GM12878 (cell line): ENCODE results near the gene SLC16A6. TPM values are rescaled to one million over a fixed set of nuclear protein-coding genes. Genes with fewer than 3 reads are reported as not detected.

ENCODE experiments used
- ATAC-seq: fragments of 200-7000 bp; cut with Tn5 transposase; 3 replicates; pipeline ENCODE4 v1.9.1; 2020; ENCODE audit warnings: mild to moderate bottlenecking, moderate library complexity
- BruUV-seq: library from RNA; stranded (reverse); fragments of 400-500 nt; replicated peaks from 2 replicates; lab custom pipeline; 2021; lab: Mats Ljungman, UMichigan
- CTCF ChIA-PET: fragments of 300-600 bp; sonication (Branson Sonifier 250); formaldehyde crosslinking; extraction: SDS; loops from one replicate; lab custom pipeline; 2021; ENCODE audit warnings: inconsistent platforms; lab: Yijun Ruan, JAX
- POLR2A ChIA-PET: fragments of 350-600 bp; formaldehyde crosslinking; extraction: SDS; loops from one replicate; lab custom pipeline; 2021; ENCODE audit warnings: inconsistent platforms; lab: Charles Lee
- RAD21 ChIA-PET: fragments of 300-600 bp; sonication (Branson Sonifier 250); formaldehyde crosslinking; loops from one replicate; lab custom pipeline; 2023; ENCODE audit warnings: antibody characterized with exemption; ENCODE audit not compliant: unreplicated experiment; lab: Charles Lee
- SMC1A ChIA-PET: fragments of 300-600 bp; sonication (Branson Sonifier 250); formaldehyde crosslinking; loops from one replicate; lab custom pipeline; 2023; ENCODE audit not compliant: unreplicated experiment, uncharacterized antibody; lab: Charles Lee
- DNase-seq: peaks from one replicate; pipeline ENCODE4 v3.0.0-alpha.2; 2011; ENCODE audit warnings: low read depth, low spot score
- FAIRE-seq: peaks from 3 replicates; lab custom pipeline; 2011; peaks lifted over from hg19 to GRCh38; lab: Jason Lieb, UNC
- H2AFZ ChIP-seq: 2 replicates; pipeline ENCODE4 v1.6.0; 2011; ENCODE audit warnings: low read depth, low read length, control low read depth; ENCODE audit not compliant: control insufficient read depth
- H3K27ac ChIP-seq: 2 replicates; pipeline ENCODE4 v1.5.1; 2011; ENCODE audit warnings: control low read depth; ENCODE audit not compliant: control insufficient read depth, insufficient read depth
- H3K27me3 ChIP-seq, 2 experiments: replicated peaks in 1 of 2; 2 replicates each; pipeline versions ENCODE4 v1.6.0 to v1.6.1; 2011; ENCODE audit warnings: low read length in 1 of 2; ENCODE audit not compliant: control insufficient read depth in 2 of 2, insufficient read depth in 2 of 2
- H3K36me3 ChIP-seq, 2 experiments: 2 replicates each; pipeline ENCODE4 v1.5.1; 2011; ENCODE audit warnings: low read length in 1 of 2; ENCODE audit not compliant: control insufficient read depth in 2 of 2, insufficient read depth in 2 of 2
- H3K4me1 ChIP-seq: 2 replicates; pipeline ENCODE4 v1.6.1; 2011; ENCODE audit warnings: mild to moderate bottlenecking, low read length, moderate library complexity, mixed read lengths; ENCODE audit not compliant: control insufficient read depth, insufficient read depth
- H3K4me2 ChIP-seq: 2 replicates; pipeline ENCODE4 v1.6.0; 2011; ENCODE audit warnings: control low read depth; ENCODE audit not compliant: control insufficient read depth, insufficient read depth
- H3K4me3 ChIP-seq: fragments of 200-600 bp; sonication (generic); 2 replicates; pipeline ENCODE4 v1.5.1; 2016
- H3K79me2 ChIP-seq: 2 replicates; pipeline ENCODE4 v1.6.0; 2011; ENCODE audit warnings: low read length; ENCODE audit not compliant: control insufficient read depth, insufficient read depth
- H3K9ac ChIP-seq: 2 replicates; pipeline ENCODE4 v1.8.0; 2011; ENCODE audit warnings: low read length, control low read depth, mixed read lengths; ENCODE audit not compliant: control insufficient read depth, insufficient read depth
- H3K9me3 ChIP-seq: replicated peaks from 3 replicates; pipeline ENCODE4 v1.5.1; 2011; ENCODE audit warnings: mild to moderate bottlenecking, low read length; ENCODE audit not compliant: control insufficient read depth, insufficient read depth
- H4K20me1 ChIP-seq: 2 replicates; pipeline ENCODE4 v1.6.0; 2011; ENCODE audit not compliant: control insufficient read depth, insufficient read depth
- ETV6 ChIP-seq, 2 experiments: fragments of 450-650 bp in 1 of 2; IDR thresholded peaks in 1 of 2; conservative IDR thresholded peaks in 1 of 2; 2 replicates each; pipeline ENCODE4 v1.6.1; 2014; ENCODE audit warnings: antibody characterized with exemption in 1 of 2, borderline replicate concordance in 1 of 2, low read depth in 1 of 2, mild to moderate bottlenecking in 1 of 2, moderate library complexity in 1 of 2
- EZH2 ChIP-seq: IDR thresholded peaks from 2 replicates; pipeline ENCODE4 v1.6.1; 2012; ENCODE audit warnings: low read depth, mild to moderate bottlenecking, control low read depth, inconsistent platforms, low read length, borderline replicate concordance; ENCODE audit not compliant: control insufficient read depth
- FOXK2 ChIP-seq: fragments of 450-650 bp; IDR thresholded peaks from 2 replicates; pipeline ENCODE4 v1.6.1; 2017; ENCODE audit warnings: mild to moderate bottlenecking, moderate library complexity
- MYB ChIP-seq: fragments of 150-350 bp; IDR thresholded peaks from 2 replicates; pipeline ENCODE4 v1.6.1; 2014; ENCODE audit warnings: mild to moderate bottlenecking, low read depth, low read length, borderline replicate concordance
- NFIC ChIP-seq: IDR thresholded peaks from 2 replicates; pipeline ENCODE4 v1.6.1; 2012; ENCODE audit warnings: low read depth, mild to moderate bottlenecking, inconsistent platforms, low read length, moderate library complexity
- PAX5 ChIP-seq: IDR thresholded peaks from 2 replicates; pipeline ENCODE4 v1.6.1; 2011; ENCODE audit warnings: low read depth, low read length, borderline replicate concordance
- RFX5 ChIP-seq: IDR thresholded peaks from 2 replicates; pipeline ENCODE4 v1.6.1; 2011; ENCODE audit warnings: low read depth, low read length, improper control_type of control experiment
- SIN3A ChIP-seq: IDR thresholded peaks from 2 replicates; pipeline ENCODE4 v1.6.1; 2012; ENCODE audit warnings: low read depth, low read length, improper control_type of control experiment
- SUZ12 ChIP-seq: fragments of 200-600 bp; sonication (generic); IDR thresholded peaks from one replicate; pipeline ENCODE4 v1.6.1; 2018; ENCODE audit warnings: antibody characterized with exemption, mild to moderate bottlenecking; ENCODE audit not compliant: unreplicated experiment
- YY1 ChIP-seq: IDR thresholded peaks from 2 replicates; pipeline ENCODE4 v1.6.1; 2011; ENCODE audit warnings: low read depth, mild to moderate bottlenecking, low read length
- ZSCAN29 ChIP-seq: fragments of 450-650 bp; IDR thresholded peaks from 2 replicates; pipeline ENCODE4 v1.6.1; 2017; ENCODE audit warnings: mild to moderate bottlenecking, moderate library complexity
- WGBS: methylation state at CpG from one replicate; pipeline ENCODE4 v1.1.6; 2016; ENCODE audit warnings: low lambda C conversion rate; ENCODE audit not compliant: insufficient replicate concordance, insufficient coverage; ENCODE audit errors: missing lambda C conversion rate; 5-methylcytosine and 5-hydroxymethylcytosine counted together
- in situ Hi-C: fragments of 300-500 bp; cut with MboI; formaldehyde crosslinking; loops from 9 replicates; pipeline ENCODE4 v1.14.3; 2018; ENCODE audit warnings: mixed read lengths
- intact Hi-C: fragments of 100-400 bp; cut with micrococcal nuclease; formaldehyde crosslinking; loops from one replicate; pipeline ENCODE4 v1.14.2; 2022; ENCODE audit not compliant: unreplicated experiment
- polyA plus RNA-seq, 11 experiments: library from polyadenylated mRNA; depleted of rRNA in 4 of 11; unstranded in 6 of 11; stranded (reverse) in 5 of 11; fragments of >200 nt; fragmentation: Nextera tagmentation in 4 of 11; fragmentation: Illumina TruSeq in 1 of 11; extraction: Ambion mirVana in 4 of 11; extraction: Trizol in 1 of 11; gene quantifications; 1 replicate in 1 of 11; 2 replicates in 10 of 11; pipeline versions ENCODE4 v1.2.1 to v1.2.3, GENCODE V29; 2011 to 2016; ENCODE audit warnings: inconsistent platforms in 2 of 11, missing spikeins in 2 of 11, low read depth in 1 of 11
- total RNA-seq, 4 experiments: library from RNA; depleted of rRNA in 3 of 4; stranded (reverse); fragments of >200 nt in 3 of 4; fragmentation: Illumina TruSeq in 1 of 4; extraction: Trizol in 1 of 4; gene quantifications; 2 replicates each; pipeline versions ENCODE4 v1.2.1 to v1.2.3, GENCODE V29; 2013 to 2021
- TF ChIP-seq, protein P1 (sequence below): fragments of 450-650 bp; IDR thresholded peaks from 2 replicates; pipeline ENCODE4 v1.6.1; 2017; ENCODE audit warnings: mild to moderate bottlenecking, moderate library complexity
- TF ChIP-seq, protein P2 (sequence below): IDR thresholded peaks from 2 replicates; pipeline ENCODE4 v1.6.1; 2012; ENCODE audit warnings: mild to moderate bottlenecking, low read depth, low read length

The SLC16A6 gene
- total and polyA plus RNA-seq, 10 of the 15 experiments (the other 5 are each of a cell fraction or from before 2014, with no cell fraction given), result 2.4 to 8.8 (median 6.0) TPM

DNA sequence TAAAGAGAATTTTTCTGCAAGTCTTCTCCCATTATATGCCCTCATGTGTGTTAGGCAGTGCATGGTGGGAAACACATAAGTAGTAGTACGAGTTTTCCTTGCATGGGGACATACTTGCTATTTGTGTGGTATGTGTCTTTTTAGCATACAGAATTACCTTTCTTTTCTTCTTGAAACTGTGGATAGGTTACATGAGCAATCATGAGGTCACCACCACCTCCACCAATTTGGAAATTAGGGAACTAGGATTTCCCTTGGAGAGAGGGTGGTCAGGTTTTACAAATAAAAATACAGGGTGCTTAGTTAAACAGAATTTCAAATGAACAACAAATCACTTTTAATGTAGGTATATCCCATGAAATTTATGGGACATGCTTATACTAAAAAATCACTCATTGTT is 59.4 kb downstream of the SLC16A6 start:
- ATAC-seq, result no peak
- in situ Hi-C loops (no loop called here), intact Hi-C loops (no loop called here)
- no peak overlapping the region for H2AFZ ChIP-seq
- no peaks in the 10 kb centered on the region for H3K36me3 ChIP-seq
- H3K4me2 ChIP-seq, result no peak overlapping the region
- ChIA-PET SMC1A (no interaction called here), CTCF (no interaction called here), POLR2A (no interaction called here), RAD21 (no interaction called here)
- no TSS peak for BruUV-seq
- no peaks in the 10 kb centered on the region for H3K9me3 ChIP-seq
- DNase-seq, result no peak
- H3K27ac ChIP-seq, result no peak overlapping the region
- no peak overlapping the region for H3K9ac ChIP-seq
- TF ChIP-seq PAX5 (no peak), FOXK2 (no peak), RFX5 (no peak), NFIC (no peak), MYB (no peak), YY1 (no peak), SIN3A (no peak), SUZ12 (no peak), EZH2 (no peak), ZSCAN29 (no peak), ETV6 (conservative IDR thresholded peaks at IDR 0.05 in 1 of 2, IDR thresholded peaks at IDR 0.05 in 1 of 2; ENCODE audit: borderline replicate concordance in 1 of 2, low read depth in 1 of 2) (no peak)
- TF ChIP-seq, protein P1, sequence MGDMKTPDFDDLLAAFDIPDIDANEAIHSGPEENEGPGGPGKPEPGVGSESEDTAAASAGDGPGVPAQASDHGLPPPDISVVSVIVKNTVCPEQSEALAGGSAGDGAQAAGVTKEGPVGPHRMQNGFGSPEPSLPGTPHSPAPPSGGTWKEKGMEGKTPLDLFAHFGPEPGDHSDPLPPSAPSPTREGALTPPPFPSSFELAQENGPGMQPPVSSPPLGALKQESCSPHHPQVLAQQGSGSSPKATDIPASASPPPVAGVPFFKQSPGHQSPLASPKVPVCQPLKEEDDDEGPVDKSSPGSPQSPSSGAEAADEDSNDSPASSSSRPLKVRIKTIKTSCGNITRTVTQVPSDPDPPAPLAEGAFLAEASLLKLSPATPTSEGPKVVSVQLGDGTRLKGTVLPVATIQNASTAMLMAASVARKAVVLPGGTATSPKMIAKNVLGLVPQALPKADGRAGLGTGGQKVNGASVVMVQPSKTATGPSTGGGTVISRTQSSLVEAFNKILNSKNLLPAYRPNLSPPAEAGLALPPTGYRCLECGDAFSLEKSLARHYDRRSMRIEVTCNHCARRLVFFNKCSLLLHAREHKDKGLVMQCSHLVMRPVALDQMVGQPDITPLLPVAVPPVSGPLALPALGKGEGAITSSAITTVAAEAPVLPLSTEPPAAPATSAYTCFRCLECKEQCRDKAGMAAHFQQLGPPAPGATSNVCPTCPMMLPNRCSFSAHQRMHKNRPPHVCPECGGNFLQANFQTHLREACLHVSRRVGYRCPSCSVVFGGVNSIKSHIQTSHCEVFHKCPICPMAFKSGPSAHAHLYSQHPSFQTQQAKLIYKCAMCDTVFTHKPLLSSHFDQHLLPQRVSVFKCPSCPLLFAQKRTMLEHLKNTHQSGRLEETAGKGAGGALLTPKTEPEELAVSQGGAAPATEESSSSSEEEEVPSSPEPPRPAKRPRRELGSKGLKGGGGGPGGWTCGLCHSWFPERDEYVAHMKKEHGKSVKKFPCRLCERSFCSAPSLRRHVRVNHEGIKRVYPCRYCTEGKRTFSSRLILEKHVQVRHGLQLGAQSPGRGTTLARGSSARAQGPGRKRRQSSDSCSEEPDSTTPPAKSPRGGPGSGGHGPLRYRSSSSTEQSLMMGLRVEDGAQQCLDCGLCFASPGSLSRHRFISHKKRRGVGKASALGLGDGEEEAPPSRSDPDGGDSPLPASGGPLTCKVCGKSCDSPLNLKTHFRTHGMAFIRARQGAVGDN, result no peak
- TF ChIP-seq, protein P2, sequence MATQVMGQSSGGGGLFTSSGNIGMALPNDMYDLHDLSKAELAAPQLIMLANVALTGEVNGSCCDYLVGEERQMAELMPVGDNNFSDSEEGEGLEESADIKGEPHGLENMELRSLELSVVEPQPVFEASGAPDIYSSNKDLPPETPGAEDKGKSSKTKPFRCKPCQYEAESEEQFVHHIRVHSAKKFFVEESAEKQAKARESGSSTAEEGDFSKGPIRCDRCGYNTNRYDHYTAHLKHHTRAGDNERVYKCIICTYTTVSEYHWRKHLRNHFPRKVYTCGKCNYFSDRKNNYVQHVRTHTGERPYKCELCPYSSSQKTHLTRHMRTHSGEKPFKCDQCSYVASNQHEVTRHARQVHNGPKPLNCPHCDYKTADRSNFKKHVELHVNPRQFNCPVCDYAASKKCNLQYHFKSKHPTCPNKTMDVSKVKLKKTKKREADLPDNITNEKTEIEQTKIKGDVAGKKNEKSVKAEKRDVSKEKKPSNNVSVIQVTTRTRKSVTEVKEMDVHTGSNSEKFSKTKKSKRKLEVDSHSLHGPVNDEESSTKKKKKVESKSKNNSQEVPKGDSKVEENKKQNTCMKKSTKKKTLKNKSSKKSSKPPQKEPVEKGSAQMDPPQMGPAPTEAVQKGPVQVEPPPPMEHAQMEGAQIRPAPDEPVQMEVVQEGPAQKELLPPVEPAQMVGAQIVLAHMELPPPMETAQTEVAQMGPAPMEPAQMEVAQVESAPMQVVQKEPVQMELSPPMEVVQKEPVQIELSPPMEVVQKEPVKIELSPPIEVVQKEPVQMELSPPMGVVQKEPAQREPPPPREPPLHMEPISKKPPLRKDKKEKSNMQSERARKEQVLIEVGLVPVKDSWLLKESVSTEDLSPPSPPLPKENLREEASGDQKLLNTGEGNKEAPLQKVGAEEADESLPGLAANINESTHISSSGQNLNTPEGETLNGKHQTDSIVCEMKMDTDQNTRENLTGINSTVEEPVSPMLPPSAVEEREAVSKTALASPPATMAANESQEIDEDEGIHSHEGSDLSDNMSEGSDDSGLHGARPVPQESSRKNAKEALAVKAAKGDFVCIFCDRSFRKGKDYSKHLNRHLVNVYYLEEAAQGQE, result no peak
- no peaks in the 10 kb centered on the region for H3K27me3 ChIP-seq
- H3K79me2 ChIP-seq, result no peaks in the 10 kb centered on the region
- H3K4me1 ChIP-seq, result peaks cover 9% of the 10 kb centered on the region
- H3K4me3 ChIP-seq, result no peak overlapping the region
- FAIRE-seq, result no peak
- no peaks in the 10 kb centered on the region for H4K20me1 ChIP-seq
- 88% methylated on average over 1 of the region's 1 CpG for WGBS
